ENCODE results near the gene ANKRD35. TPM values are rescaled to one million over a fixed set of nuclear protein-coding genes. Genes with fewer than 3 reads are reported as not detected.

The ANKRD35 gene
- total and polyA plus RNA-seq, 2 of the 8 experiments (the other 6 are each of a cell fraction or from before 2014, with no cell fraction given), result 1.6 to 3.0 TPM

DNA sequence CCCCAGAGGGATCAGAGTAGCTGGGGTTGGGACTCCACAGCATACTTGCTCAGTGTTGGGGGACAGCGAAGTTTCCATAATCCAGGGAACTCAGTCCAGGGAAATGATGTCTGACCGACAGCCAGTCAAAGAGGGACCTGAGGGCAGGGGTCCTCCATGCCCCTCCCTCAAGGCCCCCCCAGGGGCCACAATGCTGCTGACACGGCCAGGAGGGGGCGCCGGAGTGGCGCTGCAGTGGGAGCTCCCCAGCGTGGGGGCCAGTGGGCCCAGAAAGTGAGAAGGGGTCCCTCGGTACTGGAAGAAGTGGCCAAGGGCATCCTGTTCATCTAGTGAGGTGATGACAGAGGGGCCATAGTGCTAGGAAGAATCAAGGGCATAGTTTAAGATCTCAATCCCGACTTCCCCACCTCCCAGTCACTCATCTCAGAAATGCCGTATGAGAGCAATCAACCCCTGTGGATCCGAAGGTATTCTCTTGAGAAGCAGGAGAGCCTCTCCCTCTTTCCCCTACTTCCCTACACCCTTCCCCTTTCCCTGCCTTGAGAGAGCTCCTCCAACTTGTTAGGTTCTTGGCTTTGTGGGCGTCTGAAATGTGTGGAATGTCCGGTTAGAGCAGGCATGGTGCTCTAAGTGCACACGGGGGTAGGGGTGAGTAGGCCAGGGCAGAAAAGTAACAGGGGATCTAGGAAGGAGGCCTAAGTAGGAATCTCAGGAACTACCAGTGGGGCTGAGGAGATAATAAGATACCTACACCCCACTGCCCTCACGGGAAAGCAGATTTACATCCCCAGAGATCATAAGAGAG lies 36.1 kb downstream of the ANKRD35 start (continued):
- TF ChIP-seq, protein P1, sequence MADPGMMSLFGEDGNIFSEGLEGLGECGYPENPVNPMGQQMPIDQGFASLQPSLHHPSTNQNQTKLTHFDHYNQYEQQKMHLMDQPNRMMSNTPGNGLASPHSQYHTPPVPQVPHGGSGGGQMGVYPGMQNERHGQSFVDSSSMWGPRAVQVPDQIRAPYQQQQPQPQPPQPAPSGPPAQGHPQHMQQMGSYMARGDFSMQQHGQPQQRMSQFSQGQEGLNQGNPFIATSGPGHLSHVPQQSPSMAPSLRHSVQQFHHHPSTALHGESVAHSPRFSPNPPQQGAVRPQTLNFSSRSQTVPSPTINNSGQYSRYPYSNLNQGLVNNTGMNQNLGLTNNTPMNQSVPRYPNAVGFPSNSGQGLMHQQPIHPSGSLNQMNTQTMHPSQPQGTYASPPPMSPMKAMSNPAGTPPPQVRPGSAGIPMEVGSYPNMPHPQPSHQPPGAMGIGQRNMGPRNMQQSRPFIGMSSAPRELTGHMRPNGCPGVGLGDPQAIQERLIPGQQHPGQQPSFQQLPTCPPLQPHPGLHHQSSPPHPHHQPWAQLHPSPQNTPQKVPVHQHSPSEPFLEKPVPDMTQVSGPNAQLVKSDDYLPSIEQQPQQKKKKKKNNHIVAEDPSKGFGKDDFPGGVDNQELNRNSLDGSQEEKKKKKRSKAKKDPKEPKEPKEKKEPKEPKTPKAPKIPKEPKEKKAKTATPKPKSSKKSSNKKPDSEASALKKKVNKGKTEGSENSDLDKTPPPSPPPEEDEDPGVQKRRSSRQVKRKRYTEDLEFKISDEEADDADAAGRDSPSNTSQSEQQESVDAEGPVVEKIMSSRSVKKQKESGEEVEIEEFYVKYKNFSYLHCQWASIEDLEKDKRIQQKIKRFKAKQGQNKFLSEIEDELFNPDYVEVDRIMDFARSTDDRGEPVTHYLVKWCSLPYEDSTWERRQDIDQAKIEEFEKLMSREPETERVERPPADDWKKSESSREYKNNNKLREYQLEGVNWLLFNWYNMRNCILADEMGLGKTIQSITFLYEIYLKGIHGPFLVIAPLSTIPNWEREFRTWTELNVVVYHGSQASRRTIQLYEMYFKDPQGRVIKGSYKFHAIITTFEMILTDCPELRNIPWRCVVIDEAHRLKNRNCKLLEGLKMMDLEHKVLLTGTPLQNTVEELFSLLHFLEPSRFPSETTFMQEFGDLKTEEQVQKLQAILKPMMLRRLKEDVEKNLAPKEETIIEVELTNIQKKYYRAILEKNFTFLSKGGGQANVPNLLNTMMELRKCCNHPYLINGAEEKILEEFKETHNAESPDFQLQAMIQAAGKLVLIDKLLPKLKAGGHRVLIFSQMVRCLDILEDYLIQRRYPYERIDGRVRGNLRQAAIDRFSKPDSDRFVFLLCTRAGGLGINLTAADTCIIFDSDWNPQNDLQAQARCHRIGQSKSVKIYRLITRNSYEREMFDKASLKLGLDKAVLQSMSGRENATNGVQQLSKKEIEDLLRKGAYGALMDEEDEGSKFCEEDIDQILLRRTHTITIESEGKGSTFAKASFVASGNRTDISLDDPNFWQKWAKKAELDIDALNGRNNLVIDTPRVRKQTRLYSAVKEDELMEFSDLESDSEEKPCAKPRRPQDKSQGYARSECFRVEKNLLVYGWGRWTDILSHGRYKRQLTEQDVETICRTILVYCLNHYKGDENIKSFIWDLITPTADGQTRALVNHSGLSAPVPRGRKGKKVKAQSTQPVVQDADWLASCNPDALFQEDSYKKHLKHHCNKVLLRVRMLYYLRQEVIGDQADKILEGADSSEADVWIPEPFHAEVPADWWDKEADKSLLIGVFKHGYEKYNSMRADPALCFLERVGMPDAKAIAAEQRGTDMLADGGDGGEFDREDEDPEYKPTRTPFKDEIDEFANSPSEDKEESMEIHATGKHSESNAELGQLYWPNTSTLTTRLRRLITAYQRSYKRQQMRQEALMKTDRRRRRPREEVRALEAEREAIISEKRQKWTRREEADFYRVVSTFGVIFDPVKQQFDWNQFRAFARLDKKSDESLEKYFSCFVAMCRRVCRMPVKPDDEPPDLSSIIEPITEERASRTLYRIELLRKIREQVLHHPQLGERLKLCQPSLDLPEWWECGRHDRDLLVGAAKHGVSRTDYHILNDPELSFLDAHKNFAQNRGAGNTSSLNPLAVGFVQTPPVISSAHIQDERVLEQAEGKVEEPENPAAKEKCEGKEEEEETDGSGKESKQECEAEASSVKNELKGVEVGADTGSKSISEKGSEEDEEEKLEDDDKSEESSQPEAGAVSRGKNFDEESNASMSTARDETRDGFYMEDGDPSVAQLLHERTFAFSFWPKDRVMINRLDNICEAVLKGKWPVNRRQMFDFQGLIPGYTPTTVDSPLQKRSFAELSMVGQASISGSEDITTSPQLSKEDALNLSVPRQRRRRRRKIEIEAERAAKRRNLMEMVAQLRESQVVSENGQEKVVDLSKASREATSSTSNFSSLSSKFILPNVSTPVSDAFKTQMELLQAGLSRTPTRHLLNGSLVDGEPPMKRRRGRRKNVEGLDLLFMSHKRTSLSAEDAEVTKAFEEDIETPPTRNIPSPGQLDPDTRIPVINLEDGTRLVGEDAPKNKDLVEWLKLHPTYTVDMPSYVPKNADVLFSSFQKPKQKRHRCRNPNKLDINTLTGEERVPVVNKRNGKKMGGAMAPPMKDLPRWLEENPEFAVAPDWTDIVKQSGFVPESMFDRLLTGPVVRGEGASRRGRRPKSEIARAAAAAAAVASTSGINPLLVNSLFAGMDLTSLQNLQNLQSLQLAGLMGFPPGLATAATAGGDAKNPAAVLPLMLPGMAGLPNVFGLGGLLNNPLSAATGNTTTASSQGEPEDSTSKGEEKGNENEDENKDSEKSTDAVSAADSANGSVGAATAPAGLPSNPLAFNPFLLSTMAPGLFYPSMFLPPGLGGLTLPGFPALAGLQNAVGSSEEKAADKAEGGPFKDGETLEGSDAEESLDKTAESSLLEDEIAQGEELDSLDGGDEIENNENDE (IDR thresholded peaks at IDR 0.05; ENCODE audit: insufficient replicate concordance, low read length), result no peak
- no peak for TF ChIP-seq EP300 (IDR thresholded peaks at IDR 0.05; ENCODE audit: borderline replicate concordance in 1 of 2, low read depth in 2 of 2, low read length in 2 of 2)
- no peak for TF ChIP-seq CTBP2 (IDR thresholded peaks at IDR 0.05; ENCODE audit: borderline replicate concordance, insufficient read depth, insufficient read length, low read length)
- TF ChIP-seq GABPA (IDR thresholded peaks at IDR 0.05; ENCODE audit: borderline replicate concordance, insufficient read depth, low read length), result no peak
- TF ChIP-seq RAD21 (IDR thresholded peaks at IDR 0.05 in 1 of 2, conservative IDR thresholded peaks at IDR 0.05 in 1 of 2; ENCODE audit: low read depth in 2 of 2, low read length in 2 of 2), result peak; percentile 42 to 68
- no peak for TF ChIP-seq SP2 (IDR thresholded peaks at IDR 0.05; ENCODE audit: low read length)
- no peak for TF ChIP-seq SUZ12 (IDR thresholded peaks at IDR 0.05; ENCODE audit: low read length)
- TF ChIP-seq SRF (IDR thresholded peaks at IDR 0.05; ENCODE audit: low read depth, low read length), result 0 out of 2 replicates have a peak, but pooled peaks have one; percentile 8
- no peak for TF ChIP-seq SP4 (IDR thresholded peaks at IDR 0.05; ENCODE audit: low read length)

All from H1 (cell line).